ENCODE data around the gene GTPBP3. TPM values are rescaled to one million over a fixed set of nuclear protein-coding genes. Genes with fewer than 3 reads are reported as not detected.

Gene GTPBP3
- total and polyA plus RNA-seq, 9 of the 15 experiments (the other 6 are each of a cell fraction or from before 2014, with no cell fraction given): 4.9 to 124 (median 22.6) TPM

GRCh38 chr19:17305517-17306284 lies 31.7 kb upstream of the GTPBP3 start, which contains the start of gene MRPL34 (continued):
- TF ChIP-seq, protein P1, sequence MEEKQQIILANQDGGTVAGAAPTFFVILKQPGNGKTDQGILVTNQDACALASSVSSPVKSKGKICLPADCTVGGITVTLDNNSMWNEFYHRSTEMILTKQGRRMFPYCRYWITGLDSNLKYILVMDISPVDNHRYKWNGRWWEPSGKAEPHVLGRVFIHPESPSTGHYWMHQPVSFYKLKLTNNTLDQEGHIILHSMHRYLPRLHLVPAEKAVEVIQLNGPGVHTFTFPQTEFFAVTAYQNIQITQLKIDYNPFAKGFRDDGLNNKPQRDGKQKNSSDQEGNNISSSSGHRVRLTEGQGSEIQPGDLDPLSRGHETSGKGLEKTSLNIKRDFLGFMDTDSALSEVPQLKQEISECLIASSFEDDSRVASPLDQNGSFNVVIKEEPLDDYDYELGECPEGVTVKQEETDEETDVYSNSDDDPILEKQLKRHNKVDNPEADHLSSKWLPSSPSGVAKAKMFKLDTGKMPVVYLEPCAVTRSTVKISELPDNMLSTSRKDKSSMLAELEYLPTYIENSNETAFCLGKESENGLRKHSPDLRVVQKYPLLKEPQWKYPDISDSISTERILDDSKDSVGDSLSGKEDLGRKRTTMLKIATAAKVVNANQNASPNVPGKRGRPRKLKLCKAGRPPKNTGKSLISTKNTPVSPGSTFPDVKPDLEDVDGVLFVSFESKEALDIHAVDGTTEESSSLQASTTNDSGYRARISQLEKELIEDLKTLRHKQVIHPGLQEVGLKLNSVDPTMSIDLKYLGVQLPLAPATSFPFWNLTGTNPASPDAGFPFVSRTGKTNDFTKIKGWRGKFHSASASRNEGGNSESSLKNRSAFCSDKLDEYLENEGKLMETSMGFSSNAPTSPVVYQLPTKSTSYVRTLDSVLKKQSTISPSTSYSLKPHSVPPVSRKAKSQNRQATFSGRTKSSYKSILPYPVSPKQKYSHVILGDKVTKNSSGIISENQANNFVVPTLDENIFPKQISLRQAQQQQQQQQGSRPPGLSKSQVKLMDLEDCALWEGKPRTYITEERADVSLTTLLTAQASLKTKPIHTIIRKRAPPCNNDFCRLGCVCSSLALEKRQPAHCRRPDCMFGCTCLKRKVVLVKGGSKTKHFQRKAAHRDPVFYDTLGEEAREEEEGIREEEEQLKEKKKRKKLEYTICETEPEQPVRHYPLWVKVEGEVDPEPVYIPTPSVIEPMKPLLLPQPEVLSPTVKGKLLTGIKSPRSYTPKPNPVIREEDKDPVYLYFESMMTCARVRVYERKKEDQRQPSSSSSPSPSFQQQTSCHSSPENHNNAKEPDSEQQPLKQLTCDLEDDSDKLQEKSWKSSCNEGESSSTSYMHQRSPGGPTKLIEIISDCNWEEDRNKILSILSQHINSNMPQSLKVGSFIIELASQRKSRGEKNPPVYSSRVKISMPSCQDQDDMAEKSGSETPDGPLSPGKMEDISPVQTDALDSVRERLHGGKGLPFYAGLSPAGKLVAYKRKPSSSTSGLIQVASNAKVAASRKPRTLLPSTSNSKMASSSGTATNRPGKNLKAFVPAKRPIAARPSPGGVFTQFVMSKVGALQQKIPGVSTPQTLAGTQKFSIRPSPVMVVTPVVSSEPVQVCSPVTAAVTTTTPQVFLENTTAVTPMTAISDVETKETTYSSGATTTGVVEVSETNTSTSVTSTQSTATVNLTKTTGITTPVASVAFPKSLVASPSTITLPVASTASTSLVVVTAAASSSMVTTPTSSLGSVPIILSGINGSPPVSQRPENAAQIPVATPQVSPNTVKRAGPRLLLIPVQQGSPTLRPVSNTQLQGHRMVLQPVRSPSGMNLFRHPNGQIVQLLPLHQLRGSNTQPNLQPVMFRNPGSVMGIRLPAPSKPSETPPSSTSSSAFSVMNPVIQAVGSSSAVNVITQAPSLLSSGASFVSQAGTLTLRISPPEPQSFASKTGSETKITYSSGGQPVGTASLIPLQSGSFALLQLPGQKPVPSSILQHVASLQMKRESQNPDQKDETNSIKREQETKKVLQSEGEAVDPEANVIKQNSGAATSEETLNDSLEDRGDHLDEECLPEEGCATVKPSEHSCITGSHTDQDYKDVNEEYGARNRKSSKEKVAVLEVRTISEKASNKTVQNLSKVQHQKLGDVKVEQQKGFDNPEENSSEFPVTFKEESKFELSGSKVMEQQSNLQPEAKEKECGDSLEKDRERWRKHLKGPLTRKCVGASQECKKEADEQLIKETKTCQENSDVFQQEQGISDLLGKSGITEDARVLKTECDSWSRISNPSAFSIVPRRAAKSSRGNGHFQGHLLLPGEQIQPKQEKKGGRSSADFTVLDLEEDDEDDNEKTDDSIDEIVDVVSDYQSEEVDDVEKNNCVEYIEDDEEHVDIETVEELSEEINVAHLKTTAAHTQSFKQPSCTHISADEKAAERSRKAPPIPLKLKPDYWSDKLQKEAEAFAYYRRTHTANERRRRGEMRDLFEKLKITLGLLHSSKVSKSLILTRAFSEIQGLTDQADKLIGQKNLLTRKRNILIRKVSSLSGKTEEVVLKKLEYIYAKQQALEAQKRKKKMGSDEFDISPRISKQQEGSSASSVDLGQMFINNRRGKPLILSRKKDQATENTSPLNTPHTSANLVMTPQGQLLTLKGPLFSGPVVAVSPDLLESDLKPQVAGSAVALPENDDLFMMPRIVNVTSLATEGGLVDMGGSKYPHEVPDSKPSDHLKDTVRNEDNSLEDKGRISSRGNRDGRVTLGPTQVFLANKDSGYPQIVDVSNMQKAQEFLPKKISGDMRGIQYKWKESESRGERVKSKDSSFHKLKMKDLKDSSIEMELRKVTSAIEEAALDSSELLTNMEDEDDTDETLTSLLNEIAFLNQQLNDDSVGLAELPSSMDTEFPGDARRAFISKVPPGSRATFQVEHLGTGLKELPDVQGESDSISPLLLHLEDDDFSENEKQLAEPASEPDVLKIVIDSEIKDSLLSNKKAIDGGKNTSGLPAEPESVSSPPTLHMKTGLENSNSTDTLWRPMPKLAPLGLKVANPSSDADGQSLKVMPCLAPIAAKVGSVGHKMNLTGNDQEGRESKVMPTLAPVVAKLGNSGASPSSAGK (IDR thresholded peaks at IDR 0.05): peak; percentile 89
- 0 out of 2 replicates have a peak, but pooled peaks have one; percentile 66 for TF ChIP-seq ERF (CRISPR knock-in tag; IDR thresholded peaks at IDR 0.05)
- TF ChIP-seq, protein P2, sequence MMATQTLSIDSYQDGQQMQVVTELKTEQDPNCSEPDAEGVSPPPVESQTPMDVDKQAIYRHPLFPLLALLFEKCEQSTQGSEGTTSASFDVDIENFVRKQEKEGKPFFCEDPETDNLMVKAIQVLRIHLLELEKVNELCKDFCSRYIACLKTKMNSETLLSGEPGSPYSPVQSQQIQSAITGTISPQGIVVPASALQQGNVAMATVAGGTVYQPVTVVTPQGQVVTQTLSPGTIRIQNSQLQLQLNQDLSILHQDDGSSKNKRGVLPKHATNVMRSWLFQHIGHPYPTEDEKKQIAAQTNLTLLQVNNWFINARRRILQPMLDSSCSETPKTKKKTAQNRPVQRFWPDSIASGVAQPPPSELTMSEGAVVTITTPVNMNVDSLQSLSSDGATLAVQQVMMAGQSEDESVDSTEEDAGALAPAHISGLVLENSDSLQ (IDR thresholded peaks at IDR 0.05): peak; percentile 51; the same call in 1 of the 2 replicates
- TF ChIP-seq ETV5 (CRISPR knock-in tag; IDR thresholded peaks at IDR 0.05; ENCODE audit: low read depth): peak; percentile 51; the same call in 1 of the 2 replicates
- TF ChIP-seq, protein P3, sequence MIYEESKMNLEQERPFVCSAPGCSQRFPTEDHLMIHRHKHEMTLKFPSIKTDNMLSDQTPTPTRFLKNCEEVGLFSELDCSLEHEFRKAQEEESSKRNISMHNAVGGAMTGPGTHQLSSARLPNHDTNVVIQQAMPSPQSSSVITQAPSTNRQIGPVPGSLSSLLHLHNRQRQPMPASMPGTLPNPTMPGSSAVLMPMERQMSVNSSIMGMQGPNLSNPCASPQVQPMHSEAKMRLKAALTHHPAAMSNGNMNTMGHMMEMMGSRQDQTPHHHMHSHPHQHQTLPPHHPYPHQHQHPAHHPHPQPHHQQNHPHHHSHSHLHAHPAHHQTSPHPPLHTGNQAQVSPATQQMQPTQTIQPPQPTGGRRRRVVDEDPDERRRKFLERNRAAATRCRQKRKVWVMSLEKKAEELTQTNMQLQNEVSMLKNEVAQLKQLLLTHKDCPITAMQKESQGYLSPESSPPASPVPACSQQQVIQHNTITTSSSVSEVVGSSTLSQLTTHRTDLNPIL (CRISPR knock-in tag; IDR thresholded peaks at IDR 0.05): no peak
- TF ChIP-seq, protein P4, sequence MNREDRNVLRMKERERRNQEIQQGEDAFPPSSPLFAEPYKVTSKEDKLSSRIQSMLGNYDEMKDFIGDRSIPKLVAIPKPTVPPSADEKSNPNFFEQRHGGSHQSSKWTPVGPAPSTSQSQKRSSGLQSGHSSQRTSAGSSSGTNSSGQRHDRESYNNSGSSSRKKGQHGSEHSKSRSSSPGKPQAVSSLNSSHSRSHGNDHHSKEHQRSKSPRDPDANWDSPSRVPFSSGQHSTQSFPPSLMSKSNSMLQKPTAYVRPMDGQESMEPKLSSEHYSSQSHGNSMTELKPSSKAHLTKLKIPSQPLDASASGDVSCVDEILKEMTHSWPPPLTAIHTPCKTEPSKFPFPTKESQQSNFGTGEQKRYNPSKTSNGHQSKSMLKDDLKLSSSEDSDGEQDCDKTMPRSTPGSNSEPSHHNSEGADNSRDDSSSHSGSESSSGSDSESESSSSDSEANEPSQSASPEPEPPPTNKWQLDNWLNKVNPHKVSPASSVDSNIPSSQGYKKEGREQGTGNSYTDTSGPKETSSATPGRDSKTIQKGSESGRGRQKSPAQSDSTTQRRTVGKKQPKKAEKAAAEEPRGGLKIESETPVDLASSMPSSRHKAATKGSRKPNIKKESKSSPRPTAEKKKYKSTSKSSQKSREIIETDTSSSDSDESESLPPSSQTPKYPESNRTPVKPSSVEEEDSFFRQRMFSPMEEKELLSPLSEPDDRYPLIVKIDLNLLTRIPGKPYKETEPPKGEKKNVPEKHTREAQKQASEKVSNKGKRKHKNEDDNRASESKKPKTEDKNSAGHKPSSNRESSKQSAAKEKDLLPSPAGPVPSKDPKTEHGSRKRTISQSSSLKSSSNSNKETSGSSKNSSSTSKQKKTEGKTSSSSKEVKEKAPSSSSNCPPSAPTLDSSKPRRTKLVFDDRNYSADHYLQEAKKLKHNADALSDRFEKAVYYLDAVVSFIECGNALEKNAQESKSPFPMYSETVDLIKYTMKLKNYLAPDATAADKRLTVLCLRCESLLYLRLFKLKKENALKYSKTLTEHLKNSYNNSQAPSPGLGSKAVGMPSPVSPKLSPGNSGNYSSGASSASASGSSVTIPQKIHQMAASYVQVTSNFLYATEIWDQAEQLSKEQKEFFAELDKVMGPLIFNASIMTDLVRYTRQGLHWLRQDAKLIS (CRISPR knock-in tag; IDR thresholded peaks at IDR 0.05): peak; percentile 47; the same call in 1 of the 2 replicates
- TF ChIP-seq HNRNPK (IDR thresholded peaks at IDR 0.05; ENCODE audit: low read depth, low read length, poor library complexity, severe bottlenecking): peak; percentile 48
